ENCODE results near the gene DCTD.

DCTD gene

DNA sequence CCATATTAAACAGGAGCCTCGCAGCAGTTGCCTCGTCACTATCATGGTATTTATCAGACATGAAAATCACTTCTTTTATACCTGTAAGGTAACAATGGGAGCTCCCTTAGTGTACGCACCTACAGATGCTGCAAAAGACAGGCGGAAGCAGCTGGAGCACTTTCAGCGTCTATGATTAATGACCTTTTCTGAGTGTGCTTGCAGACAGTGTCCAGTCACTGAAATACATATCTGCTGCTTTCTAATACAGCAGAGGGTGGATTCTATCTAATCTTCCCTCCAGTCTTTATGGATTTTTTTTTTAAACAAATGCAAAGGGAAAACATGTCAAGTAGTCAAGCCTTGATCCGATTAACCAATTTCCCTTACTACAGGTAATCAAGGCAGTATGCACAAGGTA, 24.1 kb downstream of the DCTD start:
- H3K36me3 ChIP-seq = peaks cover 57 to 86% (median 82%) of the 10 kb centered on the region in 3 donors
- intact Hi-C loops (cut with DNase I; ENCODE audit: low total_unique reads) = no loop called here
- H3K9me3 ChIP-seq = no peaks in the 10 kb centered on the region
- H3K4me1 ChIP-seq = no peaks in the 10 kb centered on the region
- H3K27ac ChIP-seq = no peak overlapping the region
- no peak for DNase-seq
- no peak overlapping the region for H3K4me3 ChIP-seq
- TF ChIP-seq, protein P1, sequence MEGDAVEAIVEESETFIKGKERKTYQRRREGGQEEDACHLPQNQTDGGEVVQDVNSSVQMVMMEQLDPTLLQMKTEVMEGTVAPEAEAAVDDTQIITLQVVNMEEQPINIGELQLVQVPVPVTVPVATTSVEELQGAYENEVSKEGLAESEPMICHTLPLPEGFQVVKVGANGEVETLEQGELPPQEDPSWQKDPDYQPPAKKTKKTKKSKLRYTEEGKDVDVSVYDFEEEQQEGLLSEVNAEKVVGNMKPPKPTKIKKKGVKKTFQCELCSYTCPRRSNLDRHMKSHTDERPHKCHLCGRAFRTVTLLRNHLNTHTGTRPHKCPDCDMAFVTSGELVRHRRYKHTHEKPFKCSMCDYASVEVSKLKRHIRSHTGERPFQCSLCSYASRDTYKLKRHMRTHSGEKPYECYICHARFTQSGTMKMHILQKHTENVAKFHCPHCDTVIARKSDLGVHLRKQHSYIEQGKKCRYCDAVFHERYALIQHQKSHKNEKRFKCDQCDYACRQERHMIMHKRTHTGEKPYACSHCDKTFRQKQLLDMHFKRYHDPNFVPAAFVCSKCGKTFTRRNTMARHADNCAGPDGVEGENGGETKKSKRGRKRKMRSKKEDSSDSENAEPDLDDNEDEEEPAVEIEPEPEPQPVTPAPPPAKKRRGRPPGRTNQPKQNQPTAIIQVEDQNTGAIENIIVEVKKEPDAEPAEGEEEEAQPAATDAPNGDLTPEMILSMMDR (IDR thresholded peaks at IDR 0.05) = no peak
- H3K27me3 ChIP-seq = no peaks in the 10 kb centered on the region

DNA sequence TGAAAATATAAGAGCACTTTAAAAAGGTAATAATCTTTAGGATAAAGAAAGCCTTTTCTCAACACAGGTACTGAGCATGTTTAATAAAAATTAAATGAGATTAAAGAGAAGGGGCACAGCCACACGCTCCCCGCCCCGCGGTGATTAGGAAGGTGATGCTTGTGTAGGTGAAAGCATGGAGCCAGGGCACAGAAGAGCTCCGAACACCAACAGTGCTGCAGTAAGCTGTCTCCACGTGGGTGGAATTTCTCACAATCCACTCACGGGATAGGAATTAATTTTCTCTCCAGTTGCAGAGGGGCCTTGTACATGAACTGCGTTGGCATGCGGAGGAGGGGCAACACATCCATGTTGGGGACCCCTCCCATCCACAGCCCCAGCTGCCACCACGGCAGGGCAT, 27.0 kb downstream of the DCTD start:
- peaks cover 0 to 7% (median 0%) of the 10 kb centered on the region in 4 donors for H3K4me1 ChIP-seq
- no peak for DNase-seq
- TF ChIP-seq, protein P1 (IDR thresholded peaks at IDR 0.05) = no peak
- H3K9me3 ChIP-seq = peaks cover 0 to 2% (median 0%) of the 10 kb centered on the region in 3 donors
- no peaks in the 10 kb centered on the region for H3K27me3 ChIP-seq
- no peak overlapping the region for H3K27ac ChIP-seq
- H3K36me3 ChIP-seq = peaks cover 67 to 90% (median 79%) of the 10 kb centered on the region in 3 donors
- intact Hi-C loops (cut with DNase I; ENCODE audit: low total_unique reads) = no loop called here
- no peak overlapping the region for H3K4me3 ChIP-seq

DNA sequence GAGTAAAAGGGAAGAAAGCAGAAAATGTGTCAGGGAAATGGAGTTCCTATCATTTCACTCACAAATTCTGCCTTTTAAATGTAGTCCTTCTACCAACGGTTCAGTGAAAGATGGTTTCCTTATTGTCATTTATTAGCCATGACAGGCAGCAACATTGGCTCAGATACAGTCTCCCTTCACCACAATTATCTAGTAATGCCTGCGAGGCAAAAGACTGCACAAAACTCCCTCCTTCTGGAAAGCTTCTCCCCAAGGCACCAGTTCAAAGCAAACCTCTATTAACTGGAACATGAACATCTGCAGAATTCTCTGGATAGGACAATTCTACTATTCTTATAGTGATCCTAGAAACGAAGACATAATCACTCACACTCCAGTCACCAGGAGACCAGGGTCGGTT, 28.3 kb downstream of the DCTD start:
- TF ChIP-seq, protein P1 (IDR thresholded peaks at IDR 0.05) = no peak
- intact Hi-C loops (cut with DNase I; ENCODE audit: low total_unique reads) = no loop called here
- peaks cover 0 to 8% (median 0%) of the 10 kb centered on the region in 3 donors for H3K9me3 ChIP-seq
- no peak overlapping the region for H3K4me3 ChIP-seq
- H3K4me1 ChIP-seq = peaks cover 0 to 7% (median 0%) of the 10 kb centered on the region in 4 donors
- H3K27ac ChIP-seq = no peak overlapping the region
- H3K27me3 ChIP-seq = no peaks in the 10 kb centered on the region
- DNase-seq = no peak
- peaks cover 72 to 88% (median 83%) of the 10 kb centered on the region in 3 donors for H3K36me3 ChIP-seq

DNA sequence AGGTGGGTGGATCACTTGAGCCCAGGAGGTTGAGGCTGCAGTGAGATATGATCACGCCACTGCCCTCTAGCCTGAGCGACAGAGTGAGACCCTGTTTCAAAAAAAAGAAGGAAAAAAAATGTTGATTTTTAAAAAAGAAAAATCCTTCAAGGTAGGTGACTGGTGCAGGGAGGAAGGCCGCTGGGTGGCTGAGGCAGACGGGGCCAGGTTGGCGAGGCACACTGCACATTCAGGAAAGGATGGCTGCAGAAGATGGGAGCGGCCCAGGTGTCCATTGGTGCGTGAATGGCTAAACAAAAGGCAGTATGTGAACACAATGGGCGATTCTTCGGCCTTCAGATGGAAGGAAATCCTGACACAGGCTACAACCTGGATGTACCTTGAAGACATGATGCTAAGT, 30.4 kb downstream of the DCTD start:
- intact Hi-C loops (cut with DNase I; ENCODE audit: low total_unique reads) = no loop called here
- peaks cover 0 to 7% (median 0%) of the 10 kb centered on the region in 4 donors for H3K4me1 ChIP-seq
- TF ChIP-seq, protein P1 (IDR thresholded peaks at IDR 0.05) = no peak
- H3K9me3 ChIP-seq = peaks cover 0 to 8% (median 0%) of the 10 kb centered on the region in 3 donors
- no peak overlapping the region for H3K27ac ChIP-seq
- no peak for DNase-seq
- no peak overlapping the region for H3K4me3 ChIP-seq
- peaks cover 67 to 75% (median 69%) of the 10 kb centered on the region in 3 donors for H3K36me3 ChIP-seq
- no peaks in the 10 kb centered on the region for H3K27me3 ChIP-seq

DNA sequence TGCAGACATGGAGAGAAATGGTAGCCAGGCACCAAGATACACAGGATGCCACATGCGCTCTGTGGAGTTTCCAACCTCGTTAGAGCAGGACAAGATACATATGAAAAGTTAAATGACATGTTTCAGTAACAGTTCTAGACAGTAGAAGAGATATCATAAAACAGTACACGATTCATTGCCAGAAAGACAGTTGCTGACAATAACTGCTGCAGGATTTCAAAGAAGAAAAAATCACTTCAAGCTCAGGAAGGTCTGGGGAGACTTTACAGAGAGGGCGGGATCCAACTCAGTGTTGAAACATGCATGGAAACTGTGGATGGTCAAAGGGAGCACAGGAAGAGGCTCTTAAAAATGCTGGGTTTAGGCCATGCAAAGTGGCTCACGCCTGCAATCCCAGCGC, 31.0 kb downstream of the DCTD start:
- no peak overlapping the region for H3K27ac ChIP-seq
- peaks cover 0 to 7% (median 0%) of the 10 kb centered on the region in 4 donors for H3K4me1 ChIP-seq
- no peak overlapping the region for H3K4me3 ChIP-seq
- no peaks in the 10 kb centered on the region for H3K27me3 ChIP-seq
- DNase-seq = no peak
- peaks cover 0 to 8% (median 0%) of the 10 kb centered on the region in 3 donors for H3K9me3 ChIP-seq
- TF ChIP-seq, protein P1 (IDR thresholded peaks at IDR 0.05) = no peak
- H3K36me3 ChIP-seq = peaks cover 64 to 75% (median 67%) of the 10 kb centered on the region in 3 donors
- intact Hi-C loops (cut with DNase I; ENCODE audit: low total_unique reads) = no loop called here

DNA sequence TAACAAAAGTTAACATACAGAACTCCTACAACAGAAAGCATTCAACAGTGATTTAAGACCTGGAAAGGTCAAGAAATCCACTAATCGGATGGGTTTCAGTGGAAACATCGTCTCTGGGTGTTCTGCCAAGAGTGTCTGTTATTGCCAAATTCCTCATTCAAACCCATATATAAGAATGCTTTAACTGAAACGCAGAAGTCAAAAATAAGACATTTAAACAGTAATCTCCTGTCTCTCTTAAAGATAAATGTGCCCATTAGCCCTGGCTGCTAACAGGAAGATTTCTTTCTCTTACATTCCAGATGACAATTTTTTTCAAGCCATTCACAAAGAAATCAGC, 31.5 kb downstream of the DCTD start:
- Histone ChIP-seq H3K36me3 (peaks cover 59 to 75% (median 62%) of the 10 kb centered on the region in 3 donors), H3K27me3 (no peaks in the 10 kb centered on the region), H3K27ac (no peak overlapping the region), H3K4me3 (no peak overlapping the region), H3K9me3 (peaks cover 0 to 8% (median 0%) of the 10 kb centered on the region in 3 donors), H3K4me1 (peaks cover 0 to 7% (median 0%) of the 10 kb centered on the region in 4 donors)
- intact Hi-C loops (cut with DNase I; ENCODE audit: low total_unique reads) = no loop called here
- TF ChIP-seq, protein P1 (IDR thresholded peaks at IDR 0.05) = no peak
- no peak for DNase-seq

Data from tibial artery (tissue), 4 donors.